Liver (tissue), 2 donors: ENCODE measurements around the gene MRRF.

Source experiments
- ATF3 ChIP-seq: IDR thresholded peaks from 2 replicates; pipeline ENCODE4 v1.6.1; 2016; ENCODE audit warnings: antibody characterized with exemption
- EGR1 ChIP-seq, 2 donors: IDR thresholded peaks; 2 replicates each; pipeline ENCODE4 v1.6.1; 2016 to 2018; ENCODE audit warnings: antibody characterized with exemption in 2 of 2, low read depth in 2 of 2
- GABPA ChIP-seq, 2 donors: IDR thresholded peaks in 1 of 2; conservative IDR thresholded peaks in 1 of 2; 2 replicates each; pipeline ENCODE4 v1.6.1; 2016; ENCODE audit warnings: antibody characterized with exemption in 2 of 2, mild to moderate bottlenecking in 1 of 2, moderate library complexity in 1 of 2
- JUND ChIP-seq, 2 donors: IDR thresholded peaks; 2 replicates each; pipeline ENCODE4 v1.6.1; 2016; ENCODE audit warnings: antibody characterized with exemption in 2 of 2
- donor health status: healthy.

DNA sequence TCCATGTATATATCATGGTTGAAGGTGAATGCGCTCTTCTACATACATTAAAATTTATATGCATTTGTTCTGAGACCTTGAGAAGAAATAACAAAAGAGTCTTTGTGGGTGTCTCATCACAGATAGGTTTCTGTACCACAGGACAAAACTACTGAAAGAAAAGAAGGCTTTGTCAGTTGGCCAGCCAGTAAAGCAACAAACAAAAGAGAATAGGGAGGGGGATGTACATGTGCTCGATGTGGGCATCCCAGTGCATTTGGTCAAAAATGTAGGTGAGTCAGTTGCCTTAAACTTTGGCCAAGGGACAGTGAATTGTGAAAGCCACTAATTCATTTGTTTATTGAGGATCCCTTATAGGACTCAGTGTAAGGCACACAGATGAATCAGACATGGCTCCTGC lies 13.3 kb upstream of the MRRF start:
- TF ChIP-seq GABPA (IDR thresholded peaks at IDR 0.05 in 1 of 2, conservative IDR thresholded peaks at IDR 0.05 in 1 of 2) (no peak), ATF3 (no peak), JUND (IDR thresholded peaks at IDR 0.05) (no peak), EGR1 (IDR thresholded peaks at IDR 0.05; ENCODE audit: low read depth in 2 of 2) (no peak)
